GM19328 (cell line): ENCODE results near the gene CCBE1.

Source experiments
- ATAC-seq: cut with Tn5 transposase; IDR thresholded peaks from one replicate; pipeline ENCODE4 v1.9.1; 2021; ENCODE audit warnings: mild to moderate bottlenecking, moderate library complexity; ENCODE audit not compliant: unreplicated experiment

CCBE1 gene

DNA sequence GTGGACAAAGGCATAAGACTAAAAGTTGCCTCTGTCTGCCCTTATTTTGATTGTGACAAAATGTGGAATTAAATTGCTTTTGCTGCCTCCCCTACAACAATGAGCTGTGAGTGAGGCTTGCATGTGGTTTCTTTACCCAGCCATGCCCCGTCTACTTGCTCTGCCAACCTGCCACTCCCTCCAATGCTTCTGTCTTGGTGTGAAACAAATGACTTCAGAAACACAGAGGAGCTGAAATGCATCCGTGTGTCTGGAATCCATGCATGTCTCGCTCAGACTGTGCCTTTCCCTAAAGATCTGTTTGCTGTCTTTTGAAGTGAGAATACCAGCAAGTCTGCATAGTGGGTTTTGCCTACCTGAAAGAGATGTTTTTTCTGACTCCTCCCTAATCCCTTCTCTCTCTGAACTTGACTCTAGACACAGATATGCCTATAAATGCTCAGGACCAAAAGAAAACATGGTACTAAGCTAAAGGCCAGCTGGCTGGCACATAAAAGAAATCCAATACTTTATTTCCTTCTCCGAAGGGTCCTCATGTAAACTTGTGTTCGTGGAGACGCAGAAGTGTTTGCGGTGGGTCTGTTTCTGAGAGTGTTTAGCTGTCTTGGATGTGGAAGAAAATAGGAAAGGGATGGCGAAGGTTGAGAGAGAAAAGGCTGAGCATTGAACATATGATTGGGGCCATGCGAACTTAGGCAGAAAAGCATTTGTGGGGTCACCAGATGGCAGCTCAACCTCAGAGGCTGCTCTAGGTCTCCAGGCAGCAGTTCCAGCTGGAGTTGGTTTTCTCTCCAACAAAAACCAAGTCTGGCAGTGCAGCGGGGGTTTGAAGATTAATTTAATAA is 120.5 kb downstream of the CCBE1 start:
- no peak for ATAC-seq

DNA sequence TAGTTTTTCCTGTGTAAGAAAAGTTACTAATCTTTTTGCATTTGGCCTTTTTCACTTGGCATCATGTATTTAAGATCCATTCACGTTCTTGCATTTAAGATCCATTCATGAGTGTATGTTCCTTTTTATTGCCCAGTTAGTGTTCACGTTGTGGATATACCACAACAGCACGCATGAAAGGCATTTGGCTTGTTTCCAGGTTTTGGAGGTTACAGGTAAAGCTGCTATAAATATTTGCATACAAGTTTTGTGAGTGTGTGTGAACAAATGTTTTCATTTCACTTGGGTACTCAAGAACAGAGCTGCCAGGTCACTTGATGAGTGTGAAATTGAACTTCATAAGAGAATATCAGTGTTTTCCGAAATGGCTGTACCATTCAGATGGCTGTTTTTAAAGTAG is 121.2 kb downstream of the CCBE1 start:
- ATAC-seq: no peak

DNA sequence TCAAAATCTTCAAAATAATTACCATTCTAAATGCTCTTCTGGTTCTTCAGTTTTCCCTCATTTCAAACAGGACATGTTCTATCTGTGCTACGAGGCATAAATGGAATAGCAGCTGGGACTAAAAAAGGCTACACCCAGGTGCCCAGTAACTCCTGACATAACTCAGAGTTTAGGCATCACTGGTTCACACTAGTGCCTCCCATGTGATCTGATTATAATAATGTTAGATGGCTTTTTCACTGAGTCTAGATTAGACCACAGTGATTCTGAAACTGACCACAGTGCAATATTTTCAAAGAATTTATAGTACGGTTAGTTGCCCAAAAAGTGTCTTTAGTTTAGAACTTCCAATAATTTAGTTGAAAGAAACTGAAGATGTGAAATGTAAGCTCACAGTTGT is 123.3 kb downstream of the CCBE1 start:
- ATAC-seq: no peak

DNA sequence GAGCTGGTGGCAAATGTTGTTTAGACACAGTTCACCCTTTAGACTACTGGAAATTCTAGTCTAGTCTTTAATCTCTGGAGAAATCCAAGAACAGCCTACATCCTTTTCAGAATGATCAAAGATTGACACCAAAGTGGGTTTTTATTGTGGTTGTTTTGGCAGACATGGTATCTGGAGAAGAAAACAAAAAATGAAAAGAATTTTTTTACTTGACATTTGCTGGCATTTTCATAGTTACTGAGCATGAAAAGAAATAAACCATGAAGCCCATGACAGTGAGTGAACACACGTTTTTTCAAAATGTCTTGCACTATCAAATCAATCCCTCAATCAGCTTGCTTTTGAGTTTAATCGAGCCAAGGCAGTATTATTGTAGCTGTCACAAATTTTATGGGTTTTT is 125.3 kb downstream of the CCBE1 start:
- no peak for ATAC-seq

DNA sequence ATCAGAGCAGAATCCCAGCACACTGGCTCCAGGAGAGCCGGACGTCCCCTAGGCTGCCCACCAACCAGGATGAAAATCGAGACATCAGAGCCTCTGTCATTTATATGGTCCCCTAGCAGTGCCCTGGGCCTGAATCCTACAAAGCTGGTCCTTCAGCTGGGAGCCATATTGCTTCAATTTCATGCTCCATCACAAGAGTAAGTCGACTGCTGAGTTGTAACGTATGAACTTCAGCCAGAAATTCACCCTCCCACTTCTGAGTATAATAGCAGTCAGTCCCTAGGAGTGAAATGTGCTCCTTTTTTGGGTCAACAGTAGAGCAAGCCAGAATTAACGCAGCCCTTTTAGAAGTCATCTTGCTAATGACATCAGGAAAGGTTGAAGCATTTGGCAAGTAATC is 126.4 kb downstream of the CCBE1 start:
- ATAC-seq: no peak

DNA sequence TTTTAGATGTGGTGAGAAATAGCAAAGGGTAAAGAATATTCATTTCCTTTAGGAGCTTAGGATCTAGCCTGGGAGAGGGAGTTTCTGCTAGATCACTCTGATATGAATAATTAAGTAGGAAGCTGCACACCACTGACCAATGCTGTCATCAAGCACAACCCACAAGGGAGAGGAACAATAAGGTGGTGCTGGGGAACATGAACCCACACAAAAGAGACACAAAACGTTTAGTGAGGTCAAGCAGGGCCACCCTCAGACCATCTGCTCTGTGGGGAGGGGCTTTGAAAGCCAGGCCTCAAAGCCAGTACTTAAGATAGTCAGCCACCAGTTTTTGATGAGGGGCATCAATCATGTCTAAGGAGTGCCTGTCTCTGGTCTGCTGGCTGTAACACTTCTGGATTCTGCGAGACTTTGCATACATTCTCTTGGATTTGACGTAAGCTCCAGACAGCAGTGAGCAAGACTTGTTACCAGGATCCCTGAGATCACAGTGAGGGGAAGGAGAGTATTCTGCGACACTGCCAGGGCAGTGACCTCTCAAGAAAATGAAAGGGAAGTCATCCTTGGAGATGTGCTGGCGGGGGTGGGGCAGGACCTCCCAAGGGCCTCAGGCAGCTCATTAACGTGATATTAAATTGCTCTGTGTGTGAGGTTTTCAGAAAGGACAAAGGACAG is 127.0 kb downstream of the CCBE1 start:
- no peak for ATAC-seq

DNA sequence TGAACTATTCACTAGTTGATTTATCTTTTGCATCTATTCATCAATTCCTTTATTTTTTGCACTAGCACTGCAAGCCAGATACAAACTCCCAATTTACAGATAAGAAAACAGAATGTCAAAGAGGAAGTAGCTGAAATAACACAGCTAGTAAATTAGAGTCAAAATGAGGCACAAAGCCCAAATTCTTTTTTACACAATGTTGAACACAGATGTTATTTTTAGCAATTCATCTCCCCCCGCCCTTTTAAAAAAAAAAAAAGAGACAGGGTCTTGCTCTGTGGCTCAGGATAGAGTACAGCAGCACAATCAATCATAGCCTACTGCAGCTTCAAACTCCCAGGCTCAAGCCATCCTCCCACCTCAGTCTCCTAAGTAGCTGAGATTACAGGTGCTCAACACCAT is 127.8 kb downstream of the CCBE1 start:
- no peak for ATAC-seq

DNA sequence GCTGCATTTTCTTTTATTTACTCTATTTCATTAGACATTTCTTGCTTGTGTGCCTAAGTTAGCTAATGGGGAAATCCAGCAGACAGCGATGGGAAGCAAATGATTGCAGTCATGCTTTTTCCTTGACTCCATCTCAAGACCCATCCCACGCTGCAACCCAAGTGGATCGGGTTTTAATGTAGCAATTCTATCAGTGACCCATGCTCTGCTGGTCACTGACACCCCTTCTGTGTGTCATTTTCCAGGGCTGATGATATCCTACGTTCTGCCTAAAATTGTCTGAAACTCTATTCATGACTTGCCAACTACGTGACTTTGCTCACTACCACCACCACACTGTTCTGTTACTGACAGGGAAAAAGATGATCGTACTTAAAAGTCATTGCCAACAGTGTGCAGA is 129.8 kb downstream of the CCBE1 start:
- ATAC-seq: no peak

DNA sequence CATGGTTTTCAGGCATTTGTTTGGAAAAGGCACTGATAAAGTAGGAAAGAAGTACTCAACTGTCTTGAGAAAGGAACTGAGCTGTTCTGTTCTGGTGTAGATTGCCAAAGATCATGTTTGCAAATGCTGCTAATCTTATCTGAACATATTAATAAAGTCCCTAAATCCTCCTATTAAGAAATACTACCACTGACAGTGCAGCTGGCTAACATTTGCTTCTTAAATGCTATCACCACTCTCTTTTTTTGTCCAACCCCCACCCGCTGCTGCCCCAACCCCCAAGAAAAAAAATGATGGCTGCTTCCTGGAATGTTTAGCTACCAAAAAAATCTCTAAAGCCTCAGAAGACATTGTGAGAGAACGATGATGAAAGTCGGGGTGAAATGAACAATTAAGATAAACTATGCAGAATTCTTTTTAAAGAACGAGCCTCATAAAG is 130.7 kb downstream of the CCBE1 start:
- no peak for ATAC-seq

DNA sequence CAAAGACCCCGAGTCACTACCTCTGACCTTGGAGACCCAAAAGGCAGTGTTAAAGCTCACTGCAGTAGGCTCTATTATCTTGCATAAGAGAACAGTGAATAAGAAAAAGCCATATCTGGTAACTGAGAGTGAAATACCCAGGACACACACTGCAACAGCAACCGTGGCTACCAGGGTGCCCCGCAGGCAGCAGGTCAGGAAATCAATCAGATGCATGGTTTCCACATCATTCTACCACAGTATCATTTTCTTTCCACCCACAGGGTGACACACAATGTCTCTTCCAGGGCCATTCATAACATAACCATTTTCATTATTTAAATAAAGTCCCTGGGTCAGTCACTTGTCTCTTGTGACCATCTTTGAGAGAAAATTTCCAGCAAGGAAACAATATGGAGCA is 131.3 kb downstream of the CCBE1 start:
- no peak for ATAC-seq

DNA sequence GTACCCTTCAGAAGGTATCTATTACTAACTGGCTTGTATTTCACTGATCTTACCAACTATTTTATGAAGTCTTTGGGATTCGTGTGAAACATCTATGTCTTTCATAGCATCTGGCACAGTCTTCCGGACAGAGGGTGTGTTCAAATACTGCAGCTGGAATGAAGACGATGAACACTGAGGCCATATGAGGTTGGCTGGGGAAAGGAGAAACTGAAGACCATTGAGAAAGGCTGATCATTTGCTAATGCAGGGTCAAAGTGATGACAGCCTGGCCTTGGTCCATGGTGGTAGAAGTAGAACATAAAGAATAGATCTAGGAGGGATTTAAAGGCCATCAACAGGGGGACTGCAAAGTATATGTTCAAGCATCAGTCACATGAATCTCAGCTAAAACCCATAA is 132.7 kb downstream of the CCBE1 start:
- no peak for ATAC-seq

DNA sequence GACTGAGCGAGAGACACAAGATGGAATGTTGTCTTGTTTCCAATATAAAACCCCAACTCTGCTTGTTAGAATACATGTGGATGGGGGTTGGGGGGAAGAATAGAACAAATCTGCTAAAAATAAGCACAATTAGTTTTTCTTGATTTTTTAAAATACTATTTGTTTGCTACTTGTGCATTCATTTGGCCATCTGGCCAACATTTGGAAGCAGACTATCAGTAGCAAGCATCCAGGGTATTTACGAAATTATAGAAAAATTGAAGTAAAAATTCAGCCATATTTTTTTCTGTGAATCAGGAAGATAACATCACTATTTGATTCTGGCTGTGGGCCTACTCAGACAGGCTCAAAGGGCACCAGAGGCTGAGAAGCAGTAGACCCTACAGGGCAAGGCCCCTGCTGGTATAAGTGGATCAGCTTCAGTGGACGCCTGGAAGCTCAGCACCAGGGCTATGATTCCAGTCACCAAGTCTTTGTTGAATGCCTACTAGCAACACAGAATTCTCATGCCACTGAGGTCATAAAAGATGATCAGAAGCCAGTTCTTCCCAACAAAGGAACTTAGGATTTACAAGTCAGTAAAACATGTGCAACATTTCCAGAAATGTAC is 133.9 kb downstream of the CCBE1 start:
- ATAC-seq: no peak

DNA sequence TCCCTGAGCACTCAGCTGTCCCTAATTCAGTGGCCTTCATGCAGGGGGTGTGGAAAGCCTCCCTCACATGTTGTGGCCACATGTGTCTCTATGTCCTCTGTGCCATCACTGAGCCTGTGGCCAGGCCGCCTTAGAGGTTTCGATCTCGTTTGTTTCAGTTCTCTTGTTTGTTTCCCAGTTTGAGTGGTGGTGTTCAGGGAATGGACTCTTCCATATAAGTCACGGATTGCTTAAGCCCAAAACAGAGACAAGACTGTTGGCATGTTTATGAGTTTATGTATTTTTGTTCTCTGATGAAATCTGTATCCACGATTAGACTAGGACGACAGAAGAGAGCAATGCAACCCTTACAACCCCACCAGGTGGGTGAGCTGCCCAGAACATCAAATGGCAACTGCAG is 134.5 kb downstream of the CCBE1 start:
- no peak for ATAC-seq

DNA sequence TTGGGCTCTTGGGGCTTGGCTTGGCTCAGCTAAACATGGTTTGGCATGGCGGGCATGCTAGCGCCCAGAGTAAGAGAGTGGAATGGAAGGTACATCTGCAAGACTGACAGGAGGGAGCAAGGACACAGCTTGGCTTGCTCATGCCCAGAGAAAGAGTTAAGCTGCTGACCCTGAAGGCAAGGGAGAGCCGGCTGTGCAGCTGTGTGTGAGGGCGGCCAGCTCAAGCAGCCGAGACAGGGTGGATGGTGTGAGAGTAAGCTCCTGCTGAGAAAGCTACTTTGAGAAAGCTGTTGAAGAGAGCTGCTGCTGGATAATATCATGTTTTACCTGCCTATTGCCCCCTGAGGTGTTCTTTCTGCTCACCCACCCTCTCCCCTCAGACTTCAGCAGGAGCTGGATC is 135.6 kb downstream of the CCBE1 start:
- ATAC-seq: no peak

DNA sequence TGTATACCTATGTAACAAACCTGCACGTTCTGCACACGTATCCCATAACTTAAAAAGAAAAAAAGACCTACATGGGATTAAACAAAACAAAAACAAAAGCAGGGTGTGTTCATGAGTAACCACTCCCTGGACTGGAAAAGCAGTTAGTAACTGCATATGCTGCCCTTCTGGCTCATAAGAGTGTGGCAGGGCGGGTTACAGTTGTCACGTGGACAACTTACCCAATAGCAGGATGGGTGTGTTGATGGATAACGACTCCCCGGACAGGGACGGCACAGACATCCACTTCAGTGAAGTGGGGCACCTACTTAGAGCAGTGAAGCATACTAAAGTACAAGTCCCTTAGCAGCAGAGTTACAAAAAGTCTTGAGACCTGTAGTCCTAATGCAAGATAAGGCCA is 136.7 kb downstream of the CCBE1 start:
- ATAC-seq: no peak

DNA sequence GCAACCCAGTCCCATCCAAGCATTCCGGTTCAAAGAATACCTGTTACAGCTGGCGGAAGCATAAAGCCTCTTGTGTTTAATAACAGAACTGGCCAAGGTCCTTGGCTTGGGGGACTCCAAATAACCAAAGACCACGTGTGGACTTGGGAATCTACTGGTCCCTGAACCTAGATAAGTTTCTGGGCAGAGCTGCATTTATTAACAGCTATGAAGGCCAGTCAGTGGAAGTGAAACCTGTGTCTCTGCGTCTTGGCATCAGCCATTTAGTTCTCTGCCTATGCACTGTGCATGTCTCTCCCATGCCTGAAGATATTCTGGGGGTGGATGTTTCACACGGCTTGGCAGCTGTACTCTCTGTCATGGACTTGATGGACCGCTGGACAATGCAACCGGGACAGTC is 137.7 kb downstream of the CCBE1 start:
- no peak for ATAC-seq

DNA sequence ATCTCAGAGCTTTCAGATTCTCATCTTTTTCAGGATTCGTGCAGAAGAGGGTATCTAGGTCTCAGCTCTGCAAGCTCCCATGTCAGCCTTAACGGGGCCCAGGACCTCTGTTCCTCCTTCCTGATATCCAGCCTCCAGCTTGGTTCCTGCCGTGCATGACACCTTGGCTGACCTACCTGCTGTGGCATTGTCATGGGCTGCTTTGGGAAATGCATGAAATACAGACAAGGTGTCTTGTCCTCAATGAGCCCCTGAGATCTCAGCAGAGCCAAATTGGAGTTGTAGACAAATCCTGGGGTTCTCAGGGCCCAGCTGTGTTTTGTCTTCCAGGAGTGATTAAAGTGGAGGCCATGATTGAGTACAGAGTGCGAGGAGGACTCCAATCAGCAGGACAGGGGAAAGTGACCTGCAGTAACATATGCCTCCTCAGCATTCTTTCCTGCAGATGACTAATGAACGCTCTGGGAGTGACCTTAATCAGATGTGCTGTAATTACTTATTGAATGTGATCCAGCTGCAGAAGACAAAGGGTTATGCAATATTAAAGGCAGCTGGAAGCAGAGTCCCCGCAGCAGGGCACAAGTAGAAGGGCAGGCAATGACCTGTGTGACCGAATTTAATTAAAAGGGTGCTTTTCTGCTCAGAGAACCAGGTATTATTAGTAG is 141.1 kb downstream of the CCBE1 start:
- no peak for ATAC-seq

DNA sequence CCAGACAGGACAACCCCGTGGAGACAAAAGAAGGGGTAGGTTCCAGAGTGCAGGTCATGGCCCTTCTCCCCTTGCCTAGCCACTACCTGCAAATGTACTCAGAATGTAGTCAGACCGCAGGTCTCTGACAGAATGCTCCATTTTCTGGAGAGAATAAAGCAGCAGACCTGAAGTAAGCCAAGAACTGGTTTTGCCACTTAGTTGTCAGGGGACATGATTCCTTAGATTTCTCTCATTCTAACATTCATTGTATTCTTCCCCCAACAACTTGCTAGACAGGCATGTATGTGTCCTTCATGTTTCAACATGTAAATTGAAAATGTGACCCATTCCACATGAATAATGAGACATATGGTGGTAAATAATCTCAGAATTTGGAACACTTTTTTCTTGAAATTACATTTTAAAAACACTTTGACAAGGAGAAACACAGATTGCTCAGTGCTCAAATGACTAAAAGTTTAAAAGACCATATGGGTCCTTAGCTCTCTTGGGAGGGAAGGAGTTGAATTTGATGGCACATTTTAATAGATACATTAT is 142.4 kb downstream of the CCBE1 start:
- ATAC-seq: no peak

DNA sequence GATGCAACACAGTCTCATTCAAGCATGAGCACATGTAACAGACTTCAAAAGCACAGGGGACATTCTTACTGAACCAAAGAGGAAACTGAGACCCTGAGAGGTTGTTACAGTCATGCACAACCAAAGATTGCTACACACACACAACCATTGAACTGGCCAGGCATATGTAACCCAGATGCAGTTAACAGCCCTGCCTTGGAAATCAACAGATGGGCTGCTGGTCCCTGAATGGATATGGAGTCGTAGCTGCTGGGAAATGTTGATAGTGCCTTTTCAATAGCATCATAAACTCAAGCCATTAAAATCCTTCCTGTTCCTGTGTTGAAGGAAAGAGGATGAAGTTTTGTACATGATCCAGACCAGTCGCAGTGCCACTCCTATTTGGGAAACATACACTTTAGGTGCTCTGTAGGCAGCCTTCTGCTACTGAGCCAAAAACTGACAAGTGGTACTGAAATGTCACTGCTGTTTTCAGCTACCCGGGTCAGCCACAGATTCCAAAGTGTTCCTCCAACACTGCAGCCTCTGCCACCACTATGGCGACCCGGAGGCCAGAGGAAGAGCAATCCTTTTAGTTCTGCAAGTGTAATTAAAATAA is 143.9 kb downstream of the CCBE1 start:
- no peak for ATAC-seq

DNA sequence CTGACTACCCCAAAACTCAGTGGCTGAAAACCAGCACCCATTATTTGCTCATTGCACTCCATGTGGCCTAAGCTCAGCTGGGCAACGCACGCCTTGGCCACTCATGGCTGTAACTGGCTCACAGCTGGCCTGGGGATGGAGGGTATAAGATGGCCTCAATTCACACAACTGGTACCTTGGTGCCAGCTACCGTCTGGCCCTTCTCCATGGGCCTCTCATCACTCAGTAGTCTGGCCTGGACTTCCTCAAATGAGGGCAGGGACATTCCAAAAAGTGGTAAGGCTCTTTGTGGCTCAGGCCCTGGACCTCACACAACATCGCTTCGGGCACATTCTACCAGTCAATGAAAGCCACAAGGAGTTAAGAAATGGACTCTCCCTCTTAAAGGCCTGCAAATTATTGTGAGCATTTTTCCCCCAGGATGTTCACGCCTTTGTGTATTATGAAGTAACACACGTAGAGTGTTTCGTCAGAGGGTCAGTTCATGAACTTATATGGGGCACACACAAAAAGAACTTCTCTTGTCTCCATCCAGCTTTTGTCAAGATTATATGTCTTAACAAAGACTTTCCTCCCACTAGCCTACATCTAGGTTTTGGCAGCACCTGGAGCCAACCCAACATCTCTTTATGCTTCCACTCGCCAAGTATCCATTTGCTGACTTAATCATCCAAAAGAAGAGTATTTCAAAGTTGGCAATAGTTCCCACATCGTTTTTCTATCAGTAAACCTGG is 145.2 kb downstream of the CCBE1 start:
- no peak for ATAC-seq
